HEK293T (cell line): ENCODE results near the gene KIF16B.

Source experiments
- CTCF ChIA-PET: fragments of 350-600 bp; formaldehyde crosslinking; extraction: SDS; loops from one replicate; lab custom pipeline; 2021; ENCODE audit warnings: antibody characterized with exemption, inconsistent platforms; lab: Yijun Ruan, JAX
- POLR2A ChIA-PET: fragments of 350-600 bp; formaldehyde crosslinking; extraction: SDS; loops from one replicate; lab custom pipeline; 2020; ENCODE audit warnings: antibody characterized with exemption, inconsistent platforms; lab: Yijun Ruan, JAX
- DNase-seq: peaks from one replicate; pipeline ENCODE4 v3.0.0; 2012; ENCODE audit warnings: mixed read lengths; ENCODE audit errors: extremely low spot score
- ARNT ChIP-seq: fragments of 450-650 bp; IDR thresholded peaks from 2 replicates; pipeline ENCODE4 v1.6.1; 2017; ENCODE audit warnings: mild to moderate bottlenecking
- BHLHE40 ChIP-seq: fragments of 450-650 bp; IDR thresholded peaks from 2 replicates; pipeline ENCODE4 v1.6.1; 2016; ENCODE audit warnings: mild to moderate bottlenecking, moderate library complexity, borderline replicate concordance
- CTBP1 ChIP-seq: fragments of 450-650 bp; IDR thresholded peaks from 2 replicates; pipeline ENCODE4 v1.6.1; 2016; ENCODE audit warnings: borderline replicate concordance
- ELF4 ChIP-seq: fragments of 450-650 bp; IDR thresholded peaks from 2 replicates; pipeline ENCODE4 v1.6.1; 2017; ENCODE audit warnings: antibody characterized with exemption
- FOXA1 ChIP-seq: fragments of 450-650 bp; IDR thresholded peaks from 2 replicates; pipeline ENCODE4 v1.6.1; 2016; ENCODE audit warnings: mild to moderate bottlenecking
- FOXK2 ChIP-seq: fragments of 450-650 bp; IDR thresholded peaks from 2 replicates; pipeline ENCODE4 v1.6.1; 2016; ENCODE audit warnings: mild to moderate bottlenecking
- FOXM1 ChIP-seq: fragments of 450-650 bp; IDR thresholded peaks from 2 replicates; pipeline ENCODE4 v1.6.1; 2017; ENCODE audit warnings: mild to moderate bottlenecking, borderline replicate concordance
- HDGF ChIP-seq: fragments of 450-650 bp; IDR thresholded peaks from 2 replicates; pipeline ENCODE4 v1.6.1; 2017; ENCODE audit warnings: antibody characterized with exemption, borderline replicate concordance
- L3MBTL2 ChIP-seq: fragments of 450-650 bp; conservative IDR thresholded peaks from 2 replicates; pipeline ENCODE4 v1.6.1; 2016; ENCODE audit warnings: mild to moderate bottlenecking
- LEF1 ChIP-seq: fragments of 450-650 bp; IDR thresholded peaks from 2 replicates; pipeline ENCODE4 v1.6.1; 2017; ENCODE audit warnings: mild to moderate bottlenecking, borderline replicate concordance
- NFRKB ChIP-seq: fragments of 450-650 bp; IDR thresholded peaks from 2 replicates; pipeline ENCODE4 v1.6.1; 2016; ENCODE audit warnings: mild to moderate bottlenecking, moderate library complexity
- PKNOX1 ChIP-seq: fragments of 450-650 bp; IDR thresholded peaks from 2 replicates; pipeline ENCODE4 v1.6.1; 2016
- SP1 ChIP-seq: fragments of 450-650 bp; IDR thresholded peaks from 2 replicates; pipeline ENCODE4 v1.6.1; 2017
- SUZ12 ChIP-seq: fragments of 450-650 bp; IDR thresholded peaks from 2 replicates; pipeline ENCODE4 v1.6.1; 2016; ENCODE audit warnings: mild to moderate bottlenecking
- TARDBP ChIP-seq: fragments of 450-650 bp; IDR thresholded peaks from 2 replicates; pipeline ENCODE4 v1.6.1; 2016
- ZNF384 ChIP-seq: fragments of 450-650 bp; IDR thresholded peaks from 2 replicates; pipeline ENCODE4 v1.6.1; 2016

The KIF16B gene

GRCh38 chr20:16505894-16506293, 67.4 kb downstream of the KIF16B start:
- CTCF ChIA-PET: no interaction called here

GRCh38 chr20:16501301-16501700, 71.9 kb downstream of the KIF16B start:
- TF ChIP-seq ELF4 (no peak), PKNOX1 (no peak), CTBP1 (no peak), FOXA1 (no peak), FOXK2 (no peak), LEF1 (no peak), BHLHE40 (no peak), L3MBTL2 (no peak), HDGF (no peak), SUZ12 (no peak)
- ChIA-PET CTCF (no interaction called here), POLR2A (no interaction called here)
- DNase-seq: no peak

More at GRCh38 chr20:16505894-16506293, 67.4 kb downstream of the KIF16B start:
- TF ChIP-seq PKNOX1: no peak
- TF ChIP-seq CTBP1: no peak
- TF ChIP-seq NFRKB: no peak
- no peak for TF ChIP-seq BHLHE40
- TF ChIP-seq ZNF384: no peak
- TF ChIP-seq FOXM1: no peak
- TF ChIP-seq SUZ12: no peak
- no peak for TF ChIP-seq TARDBP
- no peak for TF ChIP-seq FOXK2
- no peak for TF ChIP-seq ARNT
- no peak for TF ChIP-seq FOXA1
- no peak for TF ChIP-seq SP1
- no peak for TF ChIP-seq L3MBTL2
- no peak for TF ChIP-seq ELF4
- no peak for TF ChIP-seq HDGF
- TF ChIP-seq LEF1: no peak
- POLR2A ChIA-PET: no interaction called here
- no peak for DNase-seq

- CTCF ChIA-PET: no interaction called here
- TF ChIP-seq HDGF: no peak
- no peak for TF ChIP-seq SP1
- TF ChIP-seq LEF1: no peak
- TF ChIP-seq ARNT: no peak
- TF ChIP-seq NFRKB: no peak
- no peak for TF ChIP-seq FOXA1
- TF ChIP-seq ZNF384: no peak
- no peak for TF ChIP-seq TARDBP
- TF ChIP-seq FOXK2: no peak
- no peak for TF ChIP-seq PKNOX1
- no peak for TF ChIP-seq L3MBTL2
- POLR2A ChIA-PET: no interaction called here
- no peak for DNase-seq
Observed at GRCh38 chr20:16500197-16500596, 73.1 kb downstream of the KIF16B start.

GRCh38 chr20:16498526-16499253, 74.6 kb downstream of the KIF16B start:
- no peak for DNase-seq
- CTCF ChIA-PET: no interaction called here
- POLR2A ChIA-PET: no interaction called here
- no peak for TF ChIP-seq TARDBP
- no peak for TF ChIP-seq ELF4
- TF ChIP-seq FOXA1: no peak
- no peak for TF ChIP-seq PKNOX1
- no peak for TF ChIP-seq FOXM1
- no peak for TF ChIP-seq L3MBTL2
- TF ChIP-seq LEF1: no peak
- no peak for TF ChIP-seq BHLHE40
- TF ChIP-seq SUZ12: no peak
- no peak for TF ChIP-seq HDGF
- TF ChIP-seq FOXK2: no peak
- TF ChIP-seq ARNT: no peak
- TF ChIP-seq CTBP1: no peak
- no peak for TF ChIP-seq ZNF384
- TF ChIP-seq SP1: no peak
- TF ChIP-seq NFRKB: no peak

GRCh38 chr20:16497896-16498295, 75.4 kb downstream of the KIF16B start:
- no peak for TF ChIP-seq FOXK2
- no peak for TF ChIP-seq SP1
- no peak for TF ChIP-seq SUZ12
- no peak for TF ChIP-seq NFRKB
- TF ChIP-seq PKNOX1: no peak
- TF ChIP-seq HDGF: no peak
- TF ChIP-seq FOXA1: no peak
- ChIA-PET CTCF (no interaction called here), POLR2A (no interaction called here)
- no peak for DNase-seq
